ENCODE measurements around the gene KEL.

The KEL gene

DNA sequence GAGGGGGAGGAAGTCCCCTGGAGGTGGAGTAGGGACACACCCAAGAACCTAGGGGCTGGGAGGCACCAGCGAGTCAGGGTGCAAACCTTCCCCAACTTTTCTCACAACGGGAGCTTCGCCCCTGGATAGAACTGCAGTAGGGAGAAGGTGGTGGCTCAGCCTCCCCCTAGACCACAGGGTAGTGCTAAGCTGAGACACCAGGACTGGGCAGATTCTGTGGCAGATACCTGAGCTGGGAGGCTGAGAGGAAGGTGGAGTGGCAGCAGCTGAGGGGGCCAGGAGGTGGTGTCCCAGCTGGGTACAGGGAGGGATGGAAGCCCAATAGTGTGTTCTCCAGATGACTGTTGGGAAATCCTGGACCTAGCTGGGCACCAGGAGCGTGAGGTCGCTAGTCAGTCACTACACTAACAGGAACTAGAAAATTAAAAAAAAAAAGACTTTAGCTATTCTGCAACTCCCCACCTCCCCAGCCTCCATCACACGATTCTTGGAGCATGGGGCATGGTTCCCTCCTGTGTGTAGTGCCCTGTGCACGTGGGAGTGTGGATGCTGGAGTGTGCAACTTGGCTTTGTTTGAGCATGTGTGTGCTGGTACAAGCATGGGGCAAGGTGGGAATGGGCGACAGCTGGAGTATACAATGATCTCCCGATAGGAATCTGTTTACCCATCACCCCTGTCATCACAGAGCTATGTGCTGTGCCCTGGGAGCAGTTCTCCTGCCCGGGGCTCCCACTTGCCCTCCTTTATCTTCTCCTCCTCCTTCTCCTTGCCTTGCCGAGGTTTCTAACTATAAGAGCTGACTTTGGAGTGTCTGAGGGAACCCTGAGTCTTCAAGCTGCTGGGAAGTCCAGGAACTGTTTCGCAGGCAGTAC, 67.8 kb downstream of the KEL start:
- DNase-seq (ENCODE audit: low spot score), result no peak
- TF ChIP-seq, protein P1, sequence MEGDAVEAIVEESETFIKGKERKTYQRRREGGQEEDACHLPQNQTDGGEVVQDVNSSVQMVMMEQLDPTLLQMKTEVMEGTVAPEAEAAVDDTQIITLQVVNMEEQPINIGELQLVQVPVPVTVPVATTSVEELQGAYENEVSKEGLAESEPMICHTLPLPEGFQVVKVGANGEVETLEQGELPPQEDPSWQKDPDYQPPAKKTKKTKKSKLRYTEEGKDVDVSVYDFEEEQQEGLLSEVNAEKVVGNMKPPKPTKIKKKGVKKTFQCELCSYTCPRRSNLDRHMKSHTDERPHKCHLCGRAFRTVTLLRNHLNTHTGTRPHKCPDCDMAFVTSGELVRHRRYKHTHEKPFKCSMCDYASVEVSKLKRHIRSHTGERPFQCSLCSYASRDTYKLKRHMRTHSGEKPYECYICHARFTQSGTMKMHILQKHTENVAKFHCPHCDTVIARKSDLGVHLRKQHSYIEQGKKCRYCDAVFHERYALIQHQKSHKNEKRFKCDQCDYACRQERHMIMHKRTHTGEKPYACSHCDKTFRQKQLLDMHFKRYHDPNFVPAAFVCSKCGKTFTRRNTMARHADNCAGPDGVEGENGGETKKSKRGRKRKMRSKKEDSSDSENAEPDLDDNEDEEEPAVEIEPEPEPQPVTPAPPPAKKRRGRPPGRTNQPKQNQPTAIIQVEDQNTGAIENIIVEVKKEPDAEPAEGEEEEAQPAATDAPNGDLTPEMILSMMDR (conservative IDR thresholded peaks at IDR 0.05; ENCODE audit: low read depth), result no peak
- CTCF ChIA-PET, result interaction anchor here (0.6 kb wide), 3 partner anchors 332 to 596 kb away, joined by 3 read pairs; no protein-coding TSS in a partner anchor
- POLR2A ChIA-PET (ENCODE audit: low non-redundant PET), result no interaction called here
- H3K27ac ChIP-seq, result no peak overlapping the region

DNA sequence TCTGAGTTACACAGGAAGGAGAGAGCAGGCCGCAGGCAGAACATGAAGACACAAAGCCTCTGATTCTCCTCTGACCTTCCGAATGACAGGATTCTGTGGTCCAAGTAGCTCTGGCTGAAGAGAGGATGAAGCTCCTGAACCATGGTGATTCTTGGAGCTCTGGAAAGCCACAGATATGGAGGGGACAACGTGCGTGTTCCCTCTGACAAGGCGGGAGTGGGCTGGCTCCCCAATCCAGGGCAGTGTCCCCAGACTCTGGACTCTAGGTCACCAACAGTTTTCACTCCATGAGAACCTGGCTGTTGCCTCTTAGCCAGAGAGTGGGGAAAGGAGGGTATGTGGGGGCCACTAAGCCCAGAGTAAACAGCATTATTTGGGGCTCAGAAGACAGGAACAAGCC, 69.2 kb downstream of the KEL start:
- ChIA-PET CTCF (no interaction called here), POLR2A (ENCODE audit: low non-redundant PET) (no interaction called here)
- no peak for DNase-seq (ENCODE audit: low spot score)
- H3K27ac ChIP-seq, result no peak overlapping the region
- TF ChIP-seq, protein P1 (conservative IDR thresholded peaks at IDR 0.05; ENCODE audit: low read depth), result no peak

DNA sequence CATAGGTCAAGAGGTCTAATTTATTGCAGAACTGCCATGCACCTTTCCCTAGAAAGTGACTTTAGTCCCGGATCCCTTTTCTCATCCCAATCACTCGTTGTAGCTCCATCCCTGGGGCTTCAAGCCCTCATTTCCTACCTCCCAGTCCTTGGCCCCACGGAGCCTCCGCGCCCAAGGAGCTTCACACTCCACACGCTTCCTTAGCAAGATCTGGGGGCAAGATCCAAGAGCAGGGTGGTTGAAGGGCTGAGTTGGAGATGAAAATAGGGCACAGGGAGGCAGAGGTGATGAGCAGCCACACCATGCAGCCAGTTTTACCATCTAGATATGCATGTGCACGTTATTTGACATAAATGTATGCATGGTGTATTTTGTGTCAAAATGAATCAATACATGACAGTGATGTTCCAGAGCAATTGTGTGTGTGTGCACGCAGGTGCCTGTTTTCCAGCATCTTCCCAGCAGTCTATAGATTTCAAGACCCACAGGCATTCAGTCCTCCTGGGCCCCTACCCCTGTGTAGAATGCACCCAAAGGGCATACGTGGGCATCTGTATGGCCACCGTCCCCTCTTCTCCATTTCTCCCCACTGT, 70.6 kb downstream of the KEL start:
- DNase-seq (ENCODE audit: low spot score), result no peak
- POLR2A ChIA-PET (ENCODE audit: low non-redundant PET), result no interaction called here
- CTCF ChIA-PET, result no interaction called here
- TF ChIP-seq, protein P1 (conservative IDR thresholded peaks at IDR 0.05; ENCODE audit: low read depth), result no peak
- H3K27ac ChIP-seq, result no peak overlapping the region

All from RWPE1 (cell line).